CD4-positive, alpha-beta T cell treated with Interleukin-17A for 1 hour (primary cell): Measurements from ENCODE around the gene MALAT1.

ENCODE experiments used
- DNase-seq: peaks from one replicate; pipeline ENCODE4 v3.0.0-alpha.2; 2020

MALAT1 gene

GRCh38 chr11:65479184-65480145, 19.4 kb upstream of the MALAT1 start:
- DNase-seq: no peak

GRCh38 chr11:65482306-65482850, 16.5 kb upstream of the MALAT1 start:
- DNase-seq: no peak

- no peak for DNase-seq
These were observed 13.0 kb upstream of the MALAT1 start for GRCh38 chr11:65485920-65486219.

GRCh38 chr11:65486570-65487466, 12.0 kb upstream of the MALAT1 start:
- DNase-seq: no peak

GRCh38 chr11:65487467-65488272, 11.2 kb upstream of the MALAT1 start:
- peak; percentile 59 for DNase-seq

GRCh38 chr11:65488273-65489034, 10.4 kb upstream of the MALAT1 start:
- DNase-seq: no peak

GRCh38 chr11:65489035-65489705, 9.7 kb upstream of the MALAT1 start:
- DNase-seq: no peak

GRCh38 chr11:65489706-65490320, 9.0 kb upstream of the MALAT1 start:
- no peak for DNase-seq

GRCh38 chr11:65491163-65491465, 7.7 kb upstream of the MALAT1 start:
- DNase-seq: no peak

- no peak for DNase-seq
These were observed 7.0 kb upstream of the MALAT1 start for GRCh38 chr11:65491614-65492386.

GRCh38 chr11:65492387-65492636, 6.5 kb upstream of the MALAT1 start:
- DNase-seq: no peak

GRCh38 chr11:65492637-65493366, 6.0 kb upstream of the MALAT1 start:
- DNase-seq: no peak

GRCh38 chr11:65493367-65494176, 5.3 kb upstream of the MALAT1 start:
- no peak for DNase-seq

- DNase-seq: no peak
These were observed 2.3 kb upstream of the MALAT1 start for GRCh38 chr11:65496304-65497140.

GRCh38 chr11:65497141-65498041, 1.5 kb upstream of the MALAT1 start:
- peak; percentile 98 for DNase-seq

GRCh38 chr11:65498042-65498726, 661 bp upstream of the MALAT1 start:
- peak; percentile 81 for DNase-seq

- DNase-seq: no peak
These were observed 193 bp upstream of the MALAT1 start for GRCh38 chr11:65498727-65498976.
